Upper lobe of left lung (tissue), 4 donors: ENCODE measurements around the gene MOG.

Experiments
- CTCF ChIP-seq, 6 experiments: fragments of 450-650 bp in 4 of 6; fragments of 200-600 bp in 2 of 6; sonication (generic) in 2 of 6; IDR thresholded peaks; one replicate each; pipeline ENCODE4 v1.5.1; 2016 to 2019; ENCODE audit warnings: antibody characterized with exemption in 6 of 6
- EP300 ChIP-seq, 4 donors: sonication (generic); formaldehyde crosslinking; IDR thresholded peaks; one replicate each; pipeline ENCODE4 v1.5.1; 2017; ENCODE audit warnings: antibody characterized with exemption in 4 of 4, control low read depth in 2 of 4
- POLR2A ChIP-seq, 4 donors: fragments of 450-650 bp; IDR thresholded peaks; one replicate each; pipeline ENCODE4 v1.5.1; 2016 to 2017; ENCODE audit warnings: antibody characterized with exemption in 4 of 4, mild to moderate bottlenecking in 2 of 4
- POLR2AphosphoS5 ChIP-seq, 2 donors: sonication (generic); formaldehyde crosslinking; IDR thresholded peaks; one replicate each; pipeline ENCODE4 v1.5.1; 2017; ENCODE audit warnings: antibody characterized with exemption in 2 of 2

DNA sequence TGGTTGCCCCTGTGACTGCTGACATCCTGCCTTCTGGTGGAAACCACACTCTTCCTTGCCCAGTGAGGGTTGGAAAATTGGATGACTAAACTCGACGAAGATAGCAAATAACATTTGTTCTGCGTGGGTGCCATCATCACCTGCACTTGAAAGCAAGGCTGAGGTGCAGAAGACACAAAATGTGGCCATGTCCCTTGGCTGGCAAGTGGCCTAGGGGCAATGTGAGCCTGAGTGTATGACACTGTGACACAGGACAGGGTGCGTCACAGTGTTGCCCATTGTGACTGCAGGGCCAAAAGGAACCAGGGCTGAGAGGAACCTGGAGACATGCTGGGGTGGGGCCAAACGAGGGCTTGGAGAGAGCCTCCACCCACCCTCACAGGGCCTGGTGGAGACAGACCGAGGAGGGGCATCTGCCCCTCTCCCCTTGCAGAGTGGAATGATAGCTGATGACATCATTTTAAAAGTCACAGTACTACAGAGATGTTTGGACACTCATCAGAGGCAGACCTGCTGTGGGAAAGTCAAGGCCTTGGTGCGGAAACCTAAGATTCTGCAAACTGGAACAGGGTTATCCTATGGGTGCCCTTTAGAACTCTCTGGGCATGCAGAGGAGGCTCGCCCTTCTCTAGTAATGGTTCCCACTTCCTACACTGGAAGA, 53.5 kb downstream of the MOG start:
- TF ChIP-seq POLR2AphosphoS5 (IDR thresholded peaks at IDR 0.05) (no peak), CTCF (IDR thresholded peaks at IDR 0.05) (no peak), POLR2A (IDR thresholded peaks at IDR 0.05) (no peak), EP300 (IDR thresholded peaks at IDR 0.05) (no peak)
